Karpas-422 (cell line): ENCODE measurements around the gene ATG2A. TPM values are rescaled to one million over a fixed set of nuclear protein-coding genes. Genes with fewer than 3 reads are reported as not detected.
A peak's percentile ranks its signal among the peaks of the same experiment; 100 is the strongest.
"Not testable (repeated sequence)": the region's sequence is repeated elsewhere in the genome, so short reads cannot be mapped to it uniquely, and the experiment has no call there.

Source experiments
- DNase-seq: peaks from one replicate; pipeline ENCODE4 v3.0.0-alpha.2; 2015
- H2AFZ ChIP-seq: fragments of 200-600 bp; sonication (generic); 2 replicates; pipeline ENCODE4 v1.6.1; 2014; ENCODE audit warnings: antibody characterized with exemption, low read length, mixed read lengths
- H3K27ac ChIP-seq: fragments of 200-600 bp; sonication (generic); 2 replicates; pipeline ENCODE4 v1.5.1; 2014; ENCODE audit warnings: mild to moderate bottlenecking, low read length, moderate library complexity
- H3K27me3 ChIP-seq: fragments of 200-600 bp; sonication (generic); 2 replicates; pipeline ENCODE4 v1.6.1; 2014; ENCODE audit warnings: low read length, mixed read lengths
- H3K36me3 ChIP-seq: fragments of 200-600 bp; sonication (generic); 2 replicates; pipeline ENCODE4 v1.6.1; 2014; ENCODE audit warnings: low read length, mixed read lengths; ENCODE audit not compliant: insufficient read depth
- H3K4me1 ChIP-seq: fragments of 200-600 bp; sonication (generic); 2 replicates; pipeline ENCODE4 v1.6.1; 2014; ENCODE audit warnings: mild to moderate bottlenecking, low read length, mixed read lengths
- H3K4me2 ChIP-seq: fragments of 200-600 bp; sonication (generic); 2 replicates; pipeline ENCODE4 v1.6.1; 2014; ENCODE audit warnings: low read length, low read depth, mild to moderate bottlenecking; ENCODE audit not compliant: poor library complexity, severe bottlenecking
- H3K4me3 ChIP-seq: fragments of 200-600 bp; sonication (generic); 2 replicates; pipeline ENCODE4 v1.5.1; 2014; ENCODE audit warnings: mild to moderate bottlenecking, antibody characterized with exemption, low read length, mixed read lengths
- H3K79me2 ChIP-seq: fragments of 200-600 bp; sonication (generic); 2 replicates; pipeline ENCODE4 v1.6.1; 2014; ENCODE audit warnings: mild to moderate bottlenecking, low read length, mixed read lengths
- H3K9ac ChIP-seq: fragments of 200-600 bp; sonication (generic); 2 replicates; pipeline ENCODE4 v1.6.0; 2014; ENCODE audit warnings: low read length
- H3K9me2 ChIP-seq: fragments of 200-600 bp; sonication (generic), shearing (Covaris generic); replicated peaks from 2 replicates; pipeline ENCODE4 v1.6.0; 2014; ENCODE audit warnings: mild to moderate bottlenecking, low read length, moderate library complexity; ENCODE audit not compliant: insufficient read depth
- H3K9me3 ChIP-seq: fragments of 300-700, 200-600 bp; sonication (generic); 2 replicates; pipeline ENCODE4 v1.6.1; 2014; ENCODE audit warnings: low read length, mixed read lengths
- H4K20me1 ChIP-seq: fragments of 200-600 bp; sonication (generic); 2 replicates; pipeline ENCODE4 v1.6.1; 2014; ENCODE audit warnings: mild to moderate bottlenecking, antibody characterized with exemption, low read length, low read depth; ENCODE audit not compliant: insufficient read depth
- small RNA-seq: library from RNA; depleted of rRNA; stranded (forward); fragments of <200 nt; gene quantifications from one replicate; pipeline ENCODE3, GENCODE V24; 2014
- total RNA-seq: library from RNA; depleted of rRNA; stranded (reverse); fragments of >200 nt; shearing (Covaris generic); gene quantifications from 2 replicates; pipeline ENCODE4 v1.2.3, GENCODE V29; 2014; ENCODE audit warnings: low replicate concordance; rRNA removed

Gene ATG2A
- total RNA-seq, 1 experiment from 2014 or later, result 16.2 TPM

GRCh38 chr11:64845776-64846129 lies 71.3 kb downstream of the ATG2A start:
- H3K9me3 ChIP-seq, H4K20me1 ChIP-seq, H3K9me2 ChIP-seq, H3K9ac ChIP-seq, H3K27me3 ChIP-seq, DNase-seq, H3K4me2 ChIP-seq, H2AFZ ChIP-seq, H3K36me3 ChIP-seq, H3K27ac ChIP-seq, H3K79me2 ChIP-seq, H3K4me3 ChIP-seq: not testable (repeated sequence)
- peaks cover 49% of the 10 kb centered on the region for H3K4me1 ChIP-seq

DNA sequence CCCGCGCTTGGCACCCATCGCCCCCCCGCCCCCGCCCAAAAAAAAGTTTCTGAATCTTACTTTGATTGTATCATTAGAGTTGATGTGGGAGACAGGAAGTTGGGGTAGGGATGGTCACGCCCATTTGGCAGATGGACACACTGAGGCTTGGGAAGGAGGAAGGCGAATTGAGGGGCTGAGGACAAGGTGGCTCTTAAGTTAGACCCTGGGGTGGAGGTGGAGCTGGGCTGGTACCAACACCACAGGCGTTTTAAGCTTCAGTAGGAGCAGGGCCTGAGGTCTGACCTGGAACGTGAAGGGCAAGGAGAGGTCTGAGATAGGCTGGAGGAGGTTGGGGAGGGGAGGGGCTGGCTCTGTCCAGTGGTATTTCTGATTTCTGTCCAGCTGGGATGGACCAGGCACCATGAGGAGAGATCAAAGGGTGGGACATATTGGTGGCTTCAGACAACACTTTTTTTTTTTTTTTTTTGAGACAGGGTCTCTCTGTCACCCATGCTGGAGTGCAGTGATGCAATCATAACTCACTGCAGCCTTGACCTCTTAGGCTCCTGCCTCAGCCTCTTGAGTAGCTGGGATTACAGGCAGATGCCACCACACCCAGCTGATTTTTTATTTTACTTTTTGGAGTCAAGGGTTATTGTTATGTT lies 71.8 kb downstream of the ATG2A start:
- no peak for DNase-seq
- H3K9me3 ChIP-seq, result no peaks in the 10 kb centered on the region
- H3K27me3 ChIP-seq, result no peaks in the 10 kb centered on the region
- H3K9ac ChIP-seq, result no peak overlapping the region
- no peaks in the 10 kb centered on the region for H3K36me3 ChIP-seq
- H3K4me3 ChIP-seq, result 0 out of 2 replicates have a peak overlapping the region, but pooled peaks have one; percentile 55
- H3K4me1 ChIP-seq, result peaks cover 44% of the 10 kb centered on the region
- no peak overlapping the region for H2AFZ ChIP-seq
- H3K9me2 ChIP-seq, result no peaks in the 10 kb centered on the region
- peak overlapping the region; percentile 53 for H3K4me2 ChIP-seq
- no peaks in the 10 kb centered on the region for H4K20me1 ChIP-seq
- H3K27ac ChIP-seq, result no peak overlapping the region
- H3K79me2 ChIP-seq, result no peaks in the 10 kb centered on the region

Small RNA genes lying within 50 kb of the gene (small RNA-seq; reads per million reads assigned to genes)
- gene MIR6749, result not detected
- gene MIR6750, result not detected

Other genes starting within 250 kb of the ATG2A start
- gene NRXN2, start 194.0 kb downstream of the ATG2A start, total RNA-seq, result 0.83 TPM in 1 of 2 replicates, not detected in the other
- gene RASGRP2, start 173.1 kb downstream of the ATG2A start, total RNA-seq, result 4.0 and 5.3 TPM in 2 replicates
- 1.3 TPM in 1 of 2 replicates, not detected in the other for gene PYGM, start 157.2 kb downstream of the ATG2A start, total RNA-seq
- 156 and 329 TPM in 2 replicates for gene SF1, start 138.7 kb downstream of the ATG2A start, total RNA-seq
- gene MAP4K2, start 114.0 kb downstream of the ATG2A start, total RNA-seq, result 62.0 and 84.2 TPM in 2 replicates
- 27.6 and 28.3 TPM in 2 replicates for gene MEN1, start 106.7 kb downstream of the ATG2A start, total RNA-seq
- gene CDC42BPG, start 72.6 kb downstream of the ATG2A start, total RNA-seq, result 0.15 and 0.22 TPM in 2 replicates
- 30.8 and 77.3 TPM in 2 replicates for gene EHD1, start 38.6 kb downstream of the ATG2A start, total RNA-seq
- gene PPP2R5B, start 7.5 kb upstream of the ATG2A start, total RNA-seq, result 1.8 and 7.5 TPM in 2 replicates
- gene GPHA2, start 18.7 kb upstream of the ATG2A start, total RNA-seq, result not detected in 2 replicates
- gene MAJIN, start 54.9 kb upstream of the ATG2A start, total RNA-seq, result not detected in 2 replicates
- 0.18 and 1.1 TPM in 2 replicates for gene BATF2, start 79.8 kb upstream of the ATG2A start, total RNA-seq
- gene ARL2, start 97.0 kb upstream of the ATG2A start, total RNA-seq, result 28.9 and 44.4 TPM in 2 replicates
- gene SNX15, start 110.2 kb upstream of the ATG2A start, total RNA-seq, result 14.2 and 17.6 TPM in 2 replicates
- gene SAC3D1, start 124.0 kb upstream of the ATG2A start, total RNA-seq, result 1.9 and 11.9 TPM in 2 replicates
- not detected in 2 replicates for gene NAALADL1, start 141.3 kb upstream of the ATG2A start, total RNA-seq
- 24.3 and 28.2 TPM in 2 replicates for gene CDCA5, start 166.8 kb upstream of the ATG2A start, total RNA-seq
- 19.0 and 40.7 TPM in 2 replicates for gene ZFPL1, start 167.0 kb upstream of the ATG2A start, total RNA-seq
- 78.9 and 193 TPM in 2 replicates for gene VPS51, start 179.0 kb upstream of the ATG2A start, total RNA-seq
- 160 and 161 TPM in 2 replicates for gene TM7SF2, start 194.7 kb upstream of the ATG2A start, total RNA-seq
- gene ZNHIT2, start 200.5 kb upstream of the ATG2A start, total RNA-seq, result 11.3 and 18.0 TPM in 2 replicates
- gene FAU, start 204.9 kb upstream of the ATG2A start, total RNA-seq, result 662 and 1,340 TPM in 2 replicates
- gene MRPL49, start 205.1 kb upstream of the ATG2A start, total RNA-seq, result 44.5 and 65.8 TPM in 2 replicates
- 73.6 and 118 TPM in 2 replicates for gene SYVN1, start 217.3 kb upstream of the ATG2A start, total RNA-seq